Parathyroid adenoma (tissue), 2 donors: ENCODE results near the gene TTF1.
A peak's percentile ranks its signal among the peaks of the same experiment; 100 is the strongest.

Source experiments
- H2AFZ ChIP-seq: fragments of 300-600 bp; sonication (generic); one replicate; pipeline ENCODE4 v1.7.0; 2017; ENCODE audit warnings: antibody characterized with exemption, mild to moderate bottlenecking
- H3K27ac ChIP-seq: fragments of 300-600 bp; sonication (generic); one replicate; pipeline ENCODE4 v1.7.0; 2017
- H3K27me3 ChIP-seq: fragments of 300-600 bp; sonication (generic); one replicate; pipeline ENCODE4 v1.7.0; 2017; ENCODE audit warnings: low read length; ENCODE audit not compliant: control insufficient read depth, insufficient read depth
- H3K36me3 ChIP-seq: fragments of 300-600 bp; sonication (generic); one replicate; pipeline ENCODE4 v1.7.0; 2017; ENCODE audit warnings: low read length; ENCODE audit not compliant: control insufficient read depth, insufficient read depth
- H3K4me1 ChIP-seq: fragments of 300-600 bp; sonication (generic); one replicate; pipeline ENCODE4 v1.7.0; 2017; ENCODE audit warnings: control low read depth
- H3K4me2 ChIP-seq: fragments of 300-600 bp; sonication (generic); one replicate; pipeline ENCODE4 v1.7.0; 2017; ENCODE audit warnings: low read length
- H3K4me3 ChIP-seq: fragments of 300-600 bp; sonication (generic); one replicate; pipeline ENCODE4 v1.7.0; 2017; ENCODE audit warnings: low read depth, low read length
- H3K79me2 ChIP-seq: fragments of 300-600 bp; sonication (generic); one replicate; pipeline ENCODE4 v1.7.0; 2017; ENCODE audit warnings: control low read depth
- H3K9ac ChIP-seq: fragments of 300-600 bp; sonication (generic); one replicate; pipeline ENCODE4 v1.7.0; 2017; ENCODE audit warnings: mild to moderate bottlenecking
- H3K9me3 ChIP-seq: fragments of 300-600 bp; sonication (generic); one replicate; pipeline ENCODE4 v1.7.0; 2017; ENCODE audit warnings: low read length; ENCODE audit not compliant: control insufficient read depth
- TF ChIP-seq, protein P1 (sequence below): fragments of 300-600 bp; sonication (generic); IDR thresholded peaks from one replicate; pipeline ENCODE4 v1.7.0; 2017; ENCODE audit warnings: antibody characterized with exemption, mild to moderate bottlenecking
- donor health status: primary hyperparathyroidism.

TTF1 gene

DNA sequence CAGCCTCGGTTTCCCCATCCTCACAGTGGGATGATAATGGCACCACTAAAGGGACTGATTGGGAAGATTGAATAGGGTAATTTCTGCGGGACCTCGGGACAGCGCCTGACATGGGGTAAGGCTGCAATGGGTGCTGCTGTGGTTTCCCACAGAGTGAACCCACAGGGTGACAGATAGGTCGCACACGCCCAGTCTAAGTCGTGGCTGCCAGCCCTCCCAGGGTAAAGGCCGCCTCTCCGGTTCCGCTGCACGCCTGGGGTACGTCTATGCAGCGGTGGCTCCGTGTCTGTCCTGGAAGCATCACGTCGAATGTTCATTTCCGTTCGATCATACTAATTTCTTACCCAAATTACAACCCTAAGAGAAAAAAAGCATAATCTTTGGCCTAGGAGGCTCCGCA is 4.0 kb upstream of the TTF1 start:
- Histone ChIP-seq H2AFZ (no peak overlapping the region), H3K27me3 (no peaks in the 10 kb centered on the region), H3K27ac (no peak overlapping the region), H3K9ac (no peak overlapping the region), H3K4me3 (no peak overlapping the region), H3K4me2 (no peak overlapping the region), H3K36me3 (no peaks in the 10 kb centered on the region), H3K79me2 (no peaks in the 10 kb centered on the region), H3K4me1 (peaks cover 5% of the 10 kb centered on the region), H3K9me3 (no peaks in the 10 kb centered on the region)
- TF ChIP-seq, protein P1, sequence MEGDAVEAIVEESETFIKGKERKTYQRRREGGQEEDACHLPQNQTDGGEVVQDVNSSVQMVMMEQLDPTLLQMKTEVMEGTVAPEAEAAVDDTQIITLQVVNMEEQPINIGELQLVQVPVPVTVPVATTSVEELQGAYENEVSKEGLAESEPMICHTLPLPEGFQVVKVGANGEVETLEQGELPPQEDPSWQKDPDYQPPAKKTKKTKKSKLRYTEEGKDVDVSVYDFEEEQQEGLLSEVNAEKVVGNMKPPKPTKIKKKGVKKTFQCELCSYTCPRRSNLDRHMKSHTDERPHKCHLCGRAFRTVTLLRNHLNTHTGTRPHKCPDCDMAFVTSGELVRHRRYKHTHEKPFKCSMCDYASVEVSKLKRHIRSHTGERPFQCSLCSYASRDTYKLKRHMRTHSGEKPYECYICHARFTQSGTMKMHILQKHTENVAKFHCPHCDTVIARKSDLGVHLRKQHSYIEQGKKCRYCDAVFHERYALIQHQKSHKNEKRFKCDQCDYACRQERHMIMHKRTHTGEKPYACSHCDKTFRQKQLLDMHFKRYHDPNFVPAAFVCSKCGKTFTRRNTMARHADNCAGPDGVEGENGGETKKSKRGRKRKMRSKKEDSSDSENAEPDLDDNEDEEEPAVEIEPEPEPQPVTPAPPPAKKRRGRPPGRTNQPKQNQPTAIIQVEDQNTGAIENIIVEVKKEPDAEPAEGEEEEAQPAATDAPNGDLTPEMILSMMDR, result no peak

GRCh38 chr9:132409828-132410528 is 3.3 kb upstream of the TTF1 start, which contains the start of gene CFAP77:
CFAP77 (plus strand) TSS chr9:132410211; CDS start chr9:132410272, 61 bp downstream.
- Histone ChIP-seq H3K9ac (no peak within 1 kb of the TSS), H3K79me2 (no peaks in the 10 kb centered on the region), H3K27me3 (no peaks in the 10 kb centered on the region)

DNA sequence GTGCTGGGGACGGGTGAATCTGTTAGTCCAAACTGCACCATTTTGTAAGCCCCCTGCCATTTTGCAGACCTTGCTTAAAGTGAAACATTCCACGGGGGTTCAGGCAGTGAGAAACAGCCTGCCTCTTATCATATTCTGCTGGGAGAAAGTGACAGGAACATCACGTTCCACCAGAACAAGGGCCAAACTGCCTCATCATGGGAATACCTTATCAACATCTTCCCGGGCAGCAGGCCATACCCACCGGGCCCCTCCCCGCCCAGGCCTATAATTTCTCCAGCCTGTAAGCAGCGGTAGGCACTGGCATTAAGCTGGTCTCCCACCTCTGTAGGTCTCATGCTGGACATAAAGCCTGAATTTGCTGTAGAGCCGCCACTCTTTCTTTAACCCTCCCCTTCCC is 1.9 kb upstream of the TTF1 start:
- H2AFZ ChIP-seq, result no peak overlapping the region
- H3K4me1 ChIP-seq, result peaks cover 5% of the 10 kb centered on the region
- no peaks in the 10 kb centered on the region for H3K79me2 ChIP-seq
- no peak overlapping the region for H3K9ac ChIP-seq
- no peak overlapping the region for H3K27ac ChIP-seq
- no peaks in the 10 kb centered on the region for H3K27me3 ChIP-seq
- no peak overlapping the region for H3K4me2 ChIP-seq
- H3K9me3 ChIP-seq, result no peaks in the 10 kb centered on the region
- TF ChIP-seq, protein P1, result no peak
- no peak overlapping the region for H3K4me3 ChIP-seq
- no peaks in the 10 kb centered on the region for H3K36me3 ChIP-seq

More at GRCh38 chr9:132409828-132410528, 3.3 kb upstream of the TTF1 start, which contains the start of gene CFAP77:
- no peaks in the 10 kb centered on the region for H3K36me3 ChIP-seq
- peak within 1 kb of the TSS; percentile 35 for H3K4me2 ChIP-seq
- H2AFZ ChIP-seq, result peak within 1 kb of the TSS; percentile 53
- no peak within 1 kb of the TSS for H3K27ac ChIP-seq
- no peak within 1 kb of the TSS for H3K4me3 ChIP-seq
- peaks cover 5% of the 10 kb centered on the region for H3K4me1 ChIP-seq
- H3K9me3 ChIP-seq, result no peaks in the 10 kb centered on the region
- TF ChIP-seq, protein P1, result no peak

GRCh38 chr9:132407196-132407595 is 556 bp upstream of the TTF1 start:
- Histone ChIP-seq H3K4me3 (peak overlapping the region; percentile 78), H3K4me1 (peaks cover 5% of the 10 kb centered on the region), H3K36me3 (no peaks in the 10 kb centered on the region), H2AFZ (peak overlapping the region; percentile 95), H3K27ac (no peak overlapping the region), H3K9ac (no peak overlapping the region), H3K9me3 (no peaks in the 10 kb centered on the region), H3K79me2 (no peaks in the 10 kb centered on the region), H3K4me2 (peak overlapping the region; percentile 93), H3K27me3 (no peaks in the 10 kb centered on the region)
- TF ChIP-seq, protein P1, result no peak
